Calu3 (cell line): Measurements from ENCODE around the gene RBBP6. TPM values are rescaled to one million over a fixed set of nuclear protein-coding genes. Genes with fewer than 3 reads are reported as not detected.
"Not testable (repeated sequence)": the region's sequence is repeated elsewhere in the genome, so short reads cannot be mapped to it uniquely, and the experiment has no call there.

Experiments used
- BruUV-seq: library from RNA; stranded (reverse); fragments of 400-500 nt; replicated peaks from 2 replicates; lab custom pipeline; 2021; lab: Mats Ljungman, UMichigan
- CTCF ChIA-PET: fragments of 300-600 bp; sonication (Branson Sonifier 250); formaldehyde crosslinking; loops from one replicate; lab custom pipeline; 2022; ENCODE audit warnings: antibody characterized with exemption; lab: Charles Lee
- DNase-seq: peaks from one replicate; pipeline ENCODE4 v3.0.0; 2022
- H3K27ac Mint-ChIP-seq: one replicate; pipeline ENCODE4 v1.8.0; 2022; ENCODE audit warnings: mixed read lengths; ENCODE audit not compliant: unreplicated experiment
- H3K27me3 Mint-ChIP-seq: one replicate; pipeline ENCODE4 v1.8.0; 2022; ENCODE audit warnings: mixed read lengths; ENCODE audit not compliant: unreplicated experiment
- H3K36me3 Mint-ChIP-seq: one replicate; pipeline ENCODE4 v1.8.0; 2022; ENCODE audit warnings: mild to moderate bottlenecking, moderate library complexity, mixed read lengths; ENCODE audit not compliant: insufficient read depth, unreplicated experiment
- H3K4me1 Mint-ChIP-seq: one replicate; pipeline ENCODE4 v1.8.0; 2022; ENCODE audit warnings: mild to moderate bottlenecking, low read depth, mixed read lengths; ENCODE audit not compliant: unreplicated experiment
- H3K4me3 Mint-ChIP-seq: one replicate; pipeline ENCODE4 v1.8.0; 2022; ENCODE audit warnings: mild to moderate bottlenecking, low read depth, moderate library complexity, mixed read lengths; ENCODE audit not compliant: unreplicated experiment
- H3K9me3 Mint-ChIP-seq: one replicate; pipeline ENCODE4 v1.8.0; 2022; ENCODE audit warnings: low read depth, mixed read lengths; ENCODE audit not compliant: unreplicated experiment
- CTCF ChIP-seq: fragments of 200-600 bp; IDR thresholded peaks from one replicate; pipeline ENCODE4 v1.8.0; 2022; ENCODE audit warnings: antibody characterized with exemption; ENCODE audit not compliant: unreplicated experiment
- intact Hi-C: fragments of 100-400 bp; cut with micrococcal nuclease; formaldehyde crosslinking; loops from one replicate; pipeline ENCODE4 v1.10.0; 2022; ENCODE audit not compliant: unreplicated experiment
- total RNA-seq: library from RNA; stranded (reverse); gene quantifications from 2 replicates; pipeline ENCODE4 v1.2.3, GENCODE V29; 2022

Gene RBBP6
- total RNA-seq, 1 experiment from 2014 or later, result 56.8 TPM

- peaks cover 26% of the 10 kb centered on the region for H3K4me1 Mint-ChIP-seq
- peak; percentile 55 for DNase-seq
- peak overlapping the region; percentile 66 for H3K4me3 Mint-ChIP-seq
- H3K27ac Mint-ChIP-seq, result no peak overlapping the region
- no TSS peak for BruUV-seq
- TF ChIP-seq CTCF, result no peak
- CTCF ChIA-PET, result interaction anchor here (0.6 to 1.4 kb wide), 6 partner anchors 9 to 357 kb away, joined by 3 to 12 read pairs (median 3); no protein-coding TSS in a partner anchor
- H3K9me3 Mint-ChIP-seq, result no peaks in the 10 kb centered on the region
- peaks cover 46% of the 10 kb centered on the region for H3K27me3 Mint-ChIP-seq
- peaks cover 15% of the 10 kb centered on the region for H3K36me3 Mint-ChIP-seq
- intact Hi-C loops, result no loop called here
Observed at GRCh38 chr16:24609740-24610415, 70.5 kb downstream of the RBBP6 start.

GRCh38 chr16:24610416-24610755, 71.0 kb downstream of the RBBP6 start:
- Mint-ChIP-seq H3K27ac (no peak overlapping the region), H3K4me1 (peaks cover 26% of the 10 kb centered on the region), H3K9me3 (no peaks in the 10 kb centered on the region), H3K4me3 (peak overlapping the region; percentile 66), H3K27me3 (peaks cover 46% of the 10 kb centered on the region), H3K36me3 (peaks cover 15% of the 10 kb centered on the region)
- peak; percentile 32 for DNase-seq
- intact Hi-C loops, result no loop called here
- CTCF ChIA-PET, result interaction anchor here (0.7 to 1.4 kb wide), 2 partner anchors 8 to 11 kb away, joined by 3 read pairs; no protein-coding TSS in a partner anchor
- BruUV-seq, result no TSS peak
- TF ChIP-seq CTCF, result no peak

- no peak for DNase-seq
- peaks cover 15% of the 10 kb centered on the region for H3K36me3 Mint-ChIP-seq
- peaks cover 46% of the 10 kb centered on the region for H3K27me3 Mint-ChIP-seq
- intact Hi-C loops, result no loop called here
- TF ChIP-seq CTCF, result no peak
- peak overlapping the region; percentile 66 for H3K4me3 Mint-ChIP-seq
- H3K4me1 Mint-ChIP-seq, result peaks cover 26% of the 10 kb centered on the region
- no TSS peak for BruUV-seq
- CTCF ChIA-PET, result no interaction called here
- H3K9me3 Mint-ChIP-seq, result no peaks in the 10 kb centered on the region
- H3K27ac Mint-ChIP-seq, result no peak overlapping the region
Observed at GRCh38 chr16:24611310-24611709, 71.9 kb downstream of the RBBP6 start.

- no peak overlapping the region for H3K4me3 Mint-ChIP-seq
- intact Hi-C loops, result no loop called here
- H3K4me1 Mint-ChIP-seq, result peaks cover 26% of the 10 kb centered on the region
- no peak for TF ChIP-seq CTCF
- no peaks in the 10 kb centered on the region for H3K9me3 Mint-ChIP-seq
- BruUV-seq, result no TSS peak
- no peak for DNase-seq
- peaks cover 42% of the 10 kb centered on the region for H3K27me3 Mint-ChIP-seq
- peaks cover 15% of the 10 kb centered on the region for H3K36me3 Mint-ChIP-seq
- no peak overlapping the region for H3K27ac Mint-ChIP-seq
- CTCF ChIA-PET, result interaction anchor here (0.5 to 1.2 kb wide), 2 partner anchors 142 to 469 kb away, joined by 3 read pairs; no protein-coding TSS in a partner anchor
Observed at GRCh38 chr16:24612656-24613055, 73.3 kb downstream of the RBBP6 start.

GRCh38 chr16:24613267-24613666, 73.9 kb downstream of the RBBP6 start:
- BruUV-seq, CTCF ChIA-PET, DNase-seq, H3K4me3 Mint-ChIP-seq, intact Hi-C loops, H3K27ac Mint-ChIP-seq, H3K9me3 Mint-ChIP-seq: not testable (repeated sequence)
- Mint-ChIP-seq H3K27me3 (peaks cover 36% of the 10 kb centered on the region), H3K36me3 (peaks cover 15% of the 10 kb centered on the region), H3K4me1 (peaks cover 26% of the 10 kb centered on the region)
